ENCODE data around the gene RGS5. TPM values are rescaled to one million over a fixed set of nuclear protein-coding genes. Genes with fewer than 3 reads are reported as not detected.
"Not testable (repeated sequence)": the region's sequence is repeated elsewhere in the genome, so short reads cannot be mapped to it uniquely, and the experiment has no call there.

RGS5 gene
- total RNA-seq, 2 experiments from 2014 or later, result 0.88 to 1.2 TPM

- H3K9me2 ChIP-seq (ENCODE audit: insufficient read depth, low read length), result no peaks in the 10 kb centered on the region
Measured at GRCh38 chr1:163240705-163241104, 38.0 kb upstream of the RGS5 start.

GRCh38 chr1:163233643-163234042, 30.9 kb upstream of the RGS5 start:
- H3K4me3 ChIP-seq (ENCODE audit: low read depth, low read length, poor library complexity, severe bottlenecking); DNase-seq (ENCODE audit: low spot score); H3K9me2 ChIP-seq (ENCODE audit: insufficient read depth, low read length); intact Hi-C loops (cut with micrococcal nuclease; ENCODE audit: unreplicated experiment); H3K27ac ChIP-seq (ENCODE audit: low read depth, low read length, poor library complexity, severe bottlenecking); H4K20me1 ChIP-seq (ENCODE audit: insufficient read depth, low read length); CTCF ChIA-PET (ENCODE audit: unreplicated experiment); H2AFZ ChIP-seq (ENCODE audit: low read length); BruUV-seq (replicated peaks); H3K79me2 ChIP-seq (ENCODE audit: insufficient read depth, low read depth, low read length); H3K9me3 ChIP-seq (ENCODE audit: low read length); POLR2A ChIA-PET; H3K4me2 ChIP-seq (ENCODE audit: low read length); H3K36me3 ChIP-seq (ENCODE audit: insufficient read depth, low read length); H3K4me1 ChIP-seq (ENCODE audit: insufficient read depth, low read length, poor library complexity, severe bottlenecking): not testable (repeated sequence)

More at GRCh38 chr1:163240705-163241104, 38.0 kb upstream of the RGS5 start:
- DNase-seq (ENCODE audit: low spot score), result no peak
- H3K36me3 ChIP-seq (ENCODE audit: insufficient read depth, low read length), result no peaks in the 10 kb centered on the region
- no TSS peak for BruUV-seq (replicated peaks)
- no peaks in the 10 kb centered on the region for H3K79me2 ChIP-seq (ENCODE audit: insufficient read depth, low read depth, low read length)
- ChIA-PET POLR2A (no interaction called here), CTCF (ENCODE audit: unreplicated experiment) (no interaction called here)
- H2AFZ ChIP-seq (ENCODE audit: low read length), result no peak overlapping the region
- no peak overlapping the region for H3K4me2 ChIP-seq (ENCODE audit: low read length)
- intact Hi-C loops (cut with micrococcal nuclease; ENCODE audit: unreplicated experiment), result no loop called here
- TF ChIP-seq CTCF (conservative IDR thresholded peaks at IDR 0.05; ENCODE audit: low read length) (no peak), EZH2phosphoT487 (IDR thresholded peaks at IDR 0.05; ENCODE audit: borderline replicate concordance, low read depth, low read length) (no peak)
- H3K9me3 ChIP-seq (ENCODE audit: low read length), result no peaks in the 10 kb centered on the region
- no peaks in the 10 kb centered on the region for H3K4me1 ChIP-seq (ENCODE audit: insufficient read depth, low read length, poor library complexity, severe bottlenecking)
- H3K4me3 ChIP-seq (ENCODE audit: low read depth, low read length, poor library complexity, severe bottlenecking), result no peak overlapping the region
- H3K27ac ChIP-seq (ENCODE audit: low read depth, low read length, poor library complexity, severe bottlenecking), result no peak overlapping the region
- no peaks in the 10 kb centered on the region for H4K20me1 ChIP-seq (ENCODE audit: insufficient read depth, low read length)

- ChIA-PET POLR2A (no interaction called here), CTCF (ENCODE audit: unreplicated experiment) (no interaction called here)
- TF ChIP-seq CTCF (conservative IDR thresholded peaks at IDR 0.05; ENCODE audit: low read length), result no peak
- Histone ChIP-seq H3K79me2 (ENCODE audit: insufficient read depth, low read depth, low read length) (no peaks in the 10 kb centered on the region), H3K9me3 (ENCODE audit: low read length) (no peaks in the 10 kb centered on the region), H3K4me3 (ENCODE audit: low read depth, low read length, poor library complexity, severe bottlenecking) (no peak overlapping the region), H3K36me3 (ENCODE audit: insufficient read depth, low read length) (no peaks in the 10 kb centered on the region), H3K27ac (ENCODE audit: low read depth, low read length, poor library complexity, severe bottlenecking) (no peak overlapping the region), H3K4me2 (ENCODE audit: low read length) (no peak overlapping the region), H2AFZ (ENCODE audit: low read length) (no peak overlapping the region), H3K9me2 (ENCODE audit: insufficient read depth, low read length) (no peaks in the 10 kb centered on the region), H3K4me1 (ENCODE audit: insufficient read depth, low read length, poor library complexity, severe bottlenecking) (no peaks in the 10 kb centered on the region), H4K20me1 (ENCODE audit: insufficient read depth, low read length) (no peaks in the 10 kb centered on the region)
- intact Hi-C loops (cut with micrococcal nuclease; ENCODE audit: unreplicated experiment), result no loop called here
- no TSS peak for BruUV-seq (replicated peaks)
- no peak for DNase-seq (ENCODE audit: low spot score)
Measured at GRCh38 chr1:163231385-163231784, 28.7 kb upstream of the RGS5 start.

Measured in OCI-LY7 (cell line).